RWPE2 (cell line): ENCODE results near the gene STEAP3.

Experiments
- ATAC-seq: fragments of 200-7000 bp; cut with Tn5 transposase; 3 replicates; pipeline ENCODE4 v1.9.1; 2021; ENCODE audit warnings: low read depth
- DNase-seq: peaks from one replicate; pipeline ENCODE4 v3.0.0-alpha.2; 2020; ENCODE audit warnings: low spot score
- H3K27ac ChIP-seq: fragments of 450-650 bp; 2 replicates; pipeline ENCODE4 v1.5.1; 2017; ENCODE audit warnings: mild to moderate bottlenecking; ENCODE audit not compliant: poor library complexity, severe bottlenecking
- H3K27me3 ChIP-seq: fragments of 250-450 bp; sonication (Bioruptor Pico); 2 replicates; pipeline ENCODE4 v1.5.1; 2021; ENCODE audit warnings: mild to moderate bottlenecking, moderate library complexity; ENCODE audit not compliant: insufficient read depth, poor library complexity, severe bottlenecking
- H3K36me3 ChIP-seq: fragments of 250-450 bp; sonication (Bioruptor Pico); 2 replicates; pipeline ENCODE4 v1.5.1; 2020; ENCODE audit warnings: low read depth, mild to moderate bottlenecking, moderate library complexity
- H3K4me1 ChIP-seq: fragments of 250-450 bp; sonication (Bioruptor Pico); 2 replicates; pipeline ENCODE4 v1.5.1; 2021; ENCODE audit warnings: mild to moderate bottlenecking, moderate library complexity; ENCODE audit not compliant: insufficient read depth, poor library complexity, severe bottlenecking
- H3K4me3 ChIP-seq: fragments of 250-450 bp; sonication (Bioruptor Pico); 2 replicates; pipeline ENCODE4 v1.5.1; 2021; ENCODE audit warnings: mild to moderate bottlenecking, moderate library complexity; ENCODE audit not compliant: severe bottlenecking
- H3K9me3 ChIP-seq: fragments of 250-450 bp; sonication (Bioruptor Pico); 2 replicates; pipeline ENCODE4 v1.5.1; 2021; ENCODE audit warnings: mild to moderate bottlenecking, moderate library complexity; ENCODE audit not compliant: severe bottlenecking
- CTCF ChIP-seq: fragments of 450-650 bp; IDR thresholded peaks from one replicate; pipeline ENCODE4 v1.5.1; 2017; ENCODE audit warnings: mild to moderate bottlenecking, moderate library complexity; ENCODE audit not compliant: poor library complexity, severe bottlenecking

STEAP3 gene

GRCh38 chr2:119212139-119212800, 11.4 kb upstream of the STEAP3 start:
- Histone ChIP-seq H3K4me1 (peaks cover 23% of the 10 kb centered on the region), H3K36me3 (no peaks in the 10 kb centered on the region), H3K27me3 (no peaks in the 10 kb centered on the region), H3K9me3 (no peaks in the 10 kb centered on the region), H3K27ac (no peak overlapping the region), H3K4me3 (no peak overlapping the region)
- DNase-seq, result no peak
- no peak for ATAC-seq
- TF ChIP-seq CTCF, result no peak

DNA sequence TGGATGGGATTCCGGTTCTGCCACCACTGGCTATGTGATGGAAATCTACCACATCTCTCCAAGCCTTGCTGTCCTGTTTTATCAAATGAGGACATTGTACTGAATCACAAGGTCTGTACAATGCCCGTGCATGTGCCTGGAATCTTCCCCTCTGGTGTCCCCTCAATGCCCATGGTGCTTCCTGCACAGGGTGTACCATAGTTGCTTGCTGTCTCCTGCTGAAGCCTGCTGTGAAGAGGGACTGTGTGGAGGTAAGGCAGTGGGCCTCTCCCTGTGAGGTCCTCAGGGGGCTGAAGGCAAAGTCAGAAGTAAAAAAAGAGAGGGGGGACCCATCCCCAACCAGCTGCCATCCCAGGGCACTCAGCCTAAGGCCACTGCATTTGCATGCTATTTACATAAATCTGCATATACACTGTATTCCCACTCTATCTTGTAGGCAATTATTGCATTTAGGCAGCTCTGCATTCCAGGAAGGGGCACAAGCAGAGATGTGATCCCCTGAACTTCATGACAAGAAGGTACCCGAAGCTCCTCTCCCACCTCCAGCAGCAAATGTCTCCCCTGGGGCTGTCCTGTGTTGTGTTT, 9.1 kb upstream of the STEAP3 start:
- ATAC-seq, result no peak
- no peaks in the 10 kb centered on the region for H3K27me3 ChIP-seq
- no peaks in the 10 kb centered on the region for H3K9me3 ChIP-seq
- no peak overlapping the region for H3K4me3 ChIP-seq
- no peak for TF ChIP-seq CTCF
- no peak for DNase-seq
- H3K27ac ChIP-seq, result no peak overlapping the region
- H3K4me1 ChIP-seq, result peaks cover 22% of the 10 kb centered on the region
- H3K36me3 ChIP-seq, result no peaks in the 10 kb centered on the region

DNA sequence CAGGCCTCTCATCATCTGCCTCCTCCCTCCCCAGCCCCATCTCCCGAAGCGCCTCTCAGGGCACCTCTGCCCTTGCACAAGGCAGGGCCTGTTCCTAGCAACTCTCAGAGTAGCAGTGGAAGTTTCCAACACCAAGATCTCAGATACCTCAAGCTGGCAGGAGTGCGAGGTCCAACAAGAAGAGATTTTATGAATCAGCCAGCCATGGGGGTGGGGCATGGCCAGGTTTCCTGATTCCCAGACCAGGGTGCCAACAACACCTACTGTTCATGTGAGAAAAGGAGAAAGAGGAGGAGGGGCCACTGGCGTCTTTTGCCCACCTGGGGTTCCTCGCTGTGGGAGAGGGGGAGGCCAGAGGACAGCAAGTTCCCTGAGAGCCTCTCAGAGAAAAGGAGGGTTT, 6.6 kb upstream of the STEAP3 start:
- no peak overlapping the region for H3K4me3 ChIP-seq
- no peaks in the 10 kb centered on the region for H3K36me3 ChIP-seq
- H3K9me3 ChIP-seq, result no peaks in the 10 kb centered on the region
- DNase-seq (no peak), ATAC-seq (no peak)
- H3K4me1 ChIP-seq, result peaks cover 17% of the 10 kb centered on the region
- H3K27ac ChIP-seq, result no peak overlapping the region
- H3K27me3 ChIP-seq, result no peaks in the 10 kb centered on the region
- TF ChIP-seq CTCF, result no peak

DNA sequence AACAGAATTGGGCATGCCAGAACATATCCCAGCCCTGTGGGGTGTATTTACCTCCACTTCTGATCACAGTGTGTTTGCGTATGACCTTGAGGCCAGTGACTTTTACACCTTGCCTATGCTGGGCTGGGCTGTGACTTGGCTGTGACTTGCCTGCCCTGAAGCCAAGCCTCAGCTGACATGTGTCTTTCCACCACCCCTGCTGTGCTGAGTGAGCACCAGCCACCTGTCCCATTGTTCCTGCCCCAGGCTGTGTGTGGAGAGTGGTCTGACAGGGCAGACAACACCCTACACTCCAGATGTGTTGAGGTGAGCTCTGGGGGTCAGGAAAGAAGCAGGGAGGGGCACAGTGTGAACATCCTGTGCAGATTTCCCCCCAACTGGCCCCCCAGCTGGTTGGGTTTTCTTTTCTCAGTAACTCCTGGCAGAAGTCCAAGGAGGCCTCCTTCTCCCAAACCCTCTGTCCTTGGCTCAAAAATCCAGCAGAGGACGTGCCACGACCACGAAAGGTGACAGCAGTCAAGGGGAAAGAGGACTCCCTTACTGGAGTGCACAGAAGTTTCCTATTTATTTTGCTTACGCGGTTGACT, 5.1 kb upstream of the STEAP3 start:
- H3K4me3 ChIP-seq, result no peak overlapping the region
- TF ChIP-seq CTCF, result peak; percentile 37
- H3K27me3 ChIP-seq, result no peaks in the 10 kb centered on the region
- peaks cover 17% of the 10 kb centered on the region for H3K4me1 ChIP-seq
- H3K9me3 ChIP-seq, result no peaks in the 10 kb centered on the region
- H3K36me3 ChIP-seq, result no peaks in the 10 kb centered on the region
- ATAC-seq, result peak; percentile 43
- DNase-seq, result no peak
- H3K27ac ChIP-seq, result no peak overlapping the region

DNA sequence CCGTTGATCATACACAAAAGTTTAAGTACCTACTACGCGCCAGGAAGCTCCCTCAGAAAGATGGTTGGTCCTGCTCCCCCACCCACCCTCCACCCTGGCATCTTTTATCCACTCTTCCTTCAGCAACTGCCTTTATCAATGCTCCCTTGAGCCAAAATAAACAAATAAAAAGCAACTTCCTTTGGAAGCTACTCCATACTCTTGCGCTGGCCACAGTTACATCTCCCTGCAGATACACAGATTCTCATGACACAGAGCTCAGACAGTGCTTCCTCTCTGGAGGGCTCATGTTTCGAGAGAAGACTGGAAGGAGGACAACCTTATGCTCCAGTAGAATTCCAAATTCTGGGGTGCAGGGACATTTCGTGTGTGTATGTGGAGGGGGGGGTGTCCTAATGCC, 3.8 kb upstream of the STEAP3 start:
- Histone ChIP-seq H3K27me3 (no peaks in the 10 kb centered on the region), H3K4me1 (peaks cover 17% of the 10 kb centered on the region), H3K4me3 (no peak overlapping the region), H3K36me3 (no peaks in the 10 kb centered on the region), H3K27ac (no peak overlapping the region), H3K9me3 (no peaks in the 10 kb centered on the region)
- ATAC-seq (no peak), DNase-seq (no peak)
- no peak for TF ChIP-seq CTCF
